ENCODE data around the gene KATNAL1.
"Not testable (repeated sequence)": the region's sequence is repeated elsewhere in the genome, so short reads cannot be mapped to it uniquely, and the experiment has no call there.

Gene KATNAL1

DNA sequence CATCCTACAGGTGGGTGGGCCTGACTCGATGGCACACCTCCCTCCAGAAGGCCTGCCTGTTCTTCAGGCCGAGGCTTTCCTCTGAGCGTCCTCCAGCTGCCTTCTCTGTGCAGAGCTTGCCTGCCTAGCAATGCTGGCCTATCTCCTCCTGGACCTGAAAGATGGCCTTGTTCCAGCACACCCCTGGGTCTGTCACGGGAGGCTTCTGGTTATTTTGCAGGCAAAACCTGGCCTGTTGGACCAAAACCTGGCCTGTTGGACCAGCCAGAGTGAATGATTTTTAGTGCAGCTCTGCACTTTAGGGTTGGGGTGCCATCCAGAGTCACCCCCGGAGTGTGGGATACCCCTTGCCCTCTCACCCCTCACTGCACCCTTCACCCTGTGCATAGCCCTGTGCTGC, 128.4 kb downstream of the KATNAL1 start:
- TF ChIP-seq CTCF (IDR thresholded peaks at IDR 0.05; ENCODE audit: borderline replicate concordance, control extremely low read depth, extremely low read depth, insufficient read depth, missing control alignments), result no peak
- in situ Hi-C loops (cut with MboI; ENCODE audit: low sequenced_read_pairs, unreplicated experiment), result no loop called here
- no peak for DNase-seq (ENCODE audit: low spot score)

DNA sequence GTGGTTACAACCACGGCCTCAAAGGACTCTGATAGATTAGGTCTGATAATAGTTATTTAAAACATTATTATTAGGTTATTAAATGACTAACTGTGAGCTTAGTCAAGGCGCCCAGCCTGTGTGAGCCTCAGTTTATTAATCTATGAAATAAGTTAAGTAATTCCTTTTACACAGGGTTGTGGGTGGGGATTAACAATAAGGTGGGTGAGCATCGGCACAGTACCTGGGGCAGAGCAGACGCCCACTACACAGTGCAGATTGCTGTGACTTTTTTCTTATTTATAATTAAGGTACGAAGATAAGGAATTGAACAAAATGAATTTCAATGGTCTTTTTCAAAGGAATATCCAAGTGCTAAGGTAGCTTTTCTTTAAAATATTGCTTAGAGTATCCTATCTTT, 132.2 kb downstream of the KATNAL1 start:
- DNase-seq (ENCODE audit: low spot score), result no peak
- in situ Hi-C loops (cut with MboI; ENCODE audit: low sequenced_read_pairs, unreplicated experiment), result no loop called here
- no peak for TF ChIP-seq CTCF (IDR thresholded peaks at IDR 0.05; ENCODE audit: borderline replicate concordance, control extremely low read depth, extremely low read depth, insufficient read depth, missing control alignments)

- DNase-seq (ENCODE audit: low spot score); in situ Hi-C loops (cut with MboI; ENCODE audit: low sequenced_read_pairs, unreplicated experiment): not testable (repeated sequence)
These were observed 133.1 kb downstream of the KATNAL1 start for GRCh38 chr13:30174250-30174649.

DNA sequence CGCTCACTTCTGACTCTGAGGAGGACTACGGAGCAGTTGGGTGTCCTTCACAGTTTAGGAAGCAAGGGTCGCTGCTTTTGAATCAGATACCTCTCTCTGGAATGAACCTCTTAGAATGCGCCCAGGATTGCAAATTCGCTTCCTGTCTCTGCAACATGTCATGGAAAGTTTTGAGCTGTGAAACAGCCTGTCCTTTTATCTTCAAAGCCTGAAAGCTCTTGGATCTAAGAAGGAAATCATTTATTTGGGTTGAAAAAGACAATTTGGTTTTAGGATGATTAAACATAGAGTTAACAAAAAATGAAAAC, 134.1 kb downstream of the KATNAL1 start:
- in situ Hi-C loops (cut with MboI; ENCODE audit: low sequenced_read_pairs, unreplicated experiment), result no loop called here
- TF ChIP-seq CTCF (IDR thresholded peaks at IDR 0.05; ENCODE audit: borderline replicate concordance, control extremely low read depth, extremely low read depth, insufficient read depth, missing control alignments), result no peak
- no peak for DNase-seq (ENCODE audit: low spot score)

GRCh38 chr13:30172593-30173302, 134.6 kb downstream of the KATNAL1 start:
- no peak for TF ChIP-seq CTCF (IDR thresholded peaks at IDR 0.05; ENCODE audit: borderline replicate concordance, control extremely low read depth, extremely low read depth, insufficient read depth, missing control alignments)
- in situ Hi-C loops (cut with MboI; ENCODE audit: low sequenced_read_pairs, unreplicated experiment), result no loop called here
- no peak for DNase-seq (ENCODE audit: low spot score)

DNA sequence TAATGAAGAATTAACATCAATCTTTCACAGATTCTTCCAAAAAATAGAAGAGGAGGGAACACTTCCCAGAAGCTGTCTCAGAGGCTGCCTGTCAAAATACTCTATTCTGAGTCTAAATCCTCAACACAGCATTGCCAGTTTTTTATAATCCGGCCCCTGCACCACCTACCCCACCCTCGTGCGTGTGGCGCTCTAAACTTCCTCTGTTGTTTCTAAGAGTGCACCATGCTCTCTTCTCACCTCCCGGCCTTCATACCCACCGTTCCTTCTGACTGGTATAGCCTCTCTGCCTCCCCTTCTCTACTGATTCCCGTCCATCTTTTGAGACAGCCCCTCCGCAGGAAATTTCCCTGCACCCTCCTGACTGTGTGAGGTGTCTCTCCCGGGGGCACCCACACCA, 136.8 kb downstream of the KATNAL1 start:
- in situ Hi-C loops (cut with MboI; ENCODE audit: low sequenced_read_pairs, unreplicated experiment), result no loop called here
- DNase-seq (ENCODE audit: low spot score), result no peak
- TF ChIP-seq CTCF (IDR thresholded peaks at IDR 0.05; ENCODE audit: borderline replicate concordance, control extremely low read depth, extremely low read depth, insufficient read depth, missing control alignments), result no peak

DNA sequence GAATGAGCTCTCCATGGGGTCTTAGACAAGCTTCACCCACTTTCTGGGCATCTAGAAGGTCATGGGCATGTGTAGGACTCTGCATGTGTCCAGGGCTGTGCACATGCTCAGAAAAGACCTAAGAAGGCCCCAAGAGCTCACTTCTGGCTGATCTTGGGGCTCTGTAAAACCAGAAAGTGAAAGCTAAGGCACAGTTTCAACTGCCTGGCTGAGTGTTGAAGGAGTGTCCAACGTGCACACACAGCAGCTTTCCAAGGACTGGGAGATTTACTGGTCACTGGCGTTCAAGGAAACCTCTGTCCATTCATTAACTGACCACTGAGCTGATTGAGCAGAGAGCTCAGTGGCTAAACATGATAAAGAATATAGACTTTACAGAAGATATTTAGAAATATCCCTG, 137.9 kb downstream of the KATNAL1 start:
- DNase-seq (ENCODE audit: low spot score), result no peak
- TF ChIP-seq CTCF (IDR thresholded peaks at IDR 0.05; ENCODE audit: borderline replicate concordance, control extremely low read depth, extremely low read depth, insufficient read depth, missing control alignments), result no peak
- in situ Hi-C loops (cut with MboI; ENCODE audit: low sequenced_read_pairs, unreplicated experiment), result no loop called here

All from GM13976 (cell line).